Activated CD8-positive, alpha-beta T cell treated with anti-CD3 and anti-CD28 coated beads, Interleukin-2, amount 10 ng/mL, durations not matched to agents 7 days and 5 days (primary cell): Measurements from ENCODE around the gene PTGR1. TPM values are rescaled to one million over a fixed set of nuclear protein-coding genes. Genes with fewer than 3 reads are reported as not detected.
"Not testable (repeated sequence)": the region's sequence is repeated elsewhere in the genome, so short reads cannot be mapped to it uniquely, and the experiment has no call there.

ENCODE experiments used
- ATAC-seq: fragments of 150-1000 bp; cut with Tn5 transposase; one replicate; pipeline ENCODE4 v1.10.0; 2021; ENCODE audit warnings: moderate library complexity
- CTCF ChIA-PET: fragments of 350-600 bp; sonication (Branson Sonifier 250); formaldehyde crosslinking; loops from one replicate; lab custom pipeline; 2021; ENCODE audit warnings: antibody characterized with exemption; lab: Charles Lee
- POLR2A ChIA-PET: fragments of 350-600 bp; sonication (Branson Sonifier 250); formaldehyde crosslinking; loops from one replicate; lab custom pipeline; 2021; ENCODE audit warnings: antibody characterized with exemption; lab: Charles Lee
- DNase-seq: peaks from one replicate; pipeline ENCODE4 v3.0.0-alpha.2; 2020
- H3K27ac Mint-ChIP-seq: one replicate; pipeline ENCODE4 v1.8.0; 2021; ENCODE audit warnings: mild to moderate bottlenecking, mixed read lengths
- H3K27me3 Mint-ChIP-seq: one replicate; pipeline ENCODE4 v1.8.0; 2021; ENCODE audit warnings: low read depth, mixed read lengths
- H3K36me3 Mint-ChIP-seq: one replicate; pipeline ENCODE4 v1.8.0; 2021; ENCODE audit warnings: low read depth, mixed read lengths
- H3K4me1 Mint-ChIP-seq: one replicate; pipeline ENCODE4 v1.8.0; 2021; ENCODE audit warnings: low read depth, mixed read lengths
- H3K4me3 Mint-ChIP-seq: one replicate; pipeline ENCODE4 v1.8.0; 2021; ENCODE audit warnings: mild to moderate bottlenecking, mixed read lengths
- H3K9me3 Mint-ChIP-seq: one replicate; pipeline ENCODE4 v1.8.0; 2022; ENCODE audit warnings: mixed read lengths; ENCODE audit not compliant: insufficient read depth
- total RNA-seq, 2 experiments: library from RNA; stranded (reverse); gene quantifications; one replicate each; pipeline ENCODE4 v1.2.3, GENCODE V29; 2021

The PTGR1 gene
- total RNA-seq, 2 experiments from 2014 or later: not detected

DNA sequence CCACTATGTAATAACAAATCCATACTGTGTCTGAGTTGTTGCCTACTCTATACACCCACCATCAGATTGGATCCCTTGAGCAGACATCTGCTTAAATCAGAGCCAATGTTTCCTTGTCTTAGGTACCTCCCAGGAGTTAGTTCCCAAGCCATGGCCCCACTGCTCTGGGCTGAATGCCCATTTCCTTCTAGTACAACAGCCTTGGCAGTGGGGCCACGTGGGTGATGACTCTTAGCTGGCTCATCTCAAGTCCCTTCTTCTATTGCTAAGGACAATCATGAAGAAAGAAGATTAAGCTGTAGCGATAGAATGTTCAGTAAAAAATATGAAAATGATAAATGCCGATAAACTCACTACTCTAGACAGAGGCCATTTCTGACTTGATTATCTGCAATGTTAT, 16.6 kb downstream of the PTGR1 start:
- DNase-seq (no peak), ATAC-seq (no peak)
- POLR2A ChIA-PET: no interaction called here
- no peaks in the 10 kb centered on the region for H3K4me1 Mint-ChIP-seq
- CTCF ChIA-PET: no interaction called here
- no peaks in the 10 kb centered on the region for H3K36me3 Mint-ChIP-seq
- no peaks in the 10 kb centered on the region for H3K9me3 Mint-ChIP-seq
- H3K4me3 Mint-ChIP-seq: no peak overlapping the region
- H3K27ac Mint-ChIP-seq: no peak overlapping the region
- peaks cover 10% of the 10 kb centered on the region for H3K27me3 Mint-ChIP-seq

DNA sequence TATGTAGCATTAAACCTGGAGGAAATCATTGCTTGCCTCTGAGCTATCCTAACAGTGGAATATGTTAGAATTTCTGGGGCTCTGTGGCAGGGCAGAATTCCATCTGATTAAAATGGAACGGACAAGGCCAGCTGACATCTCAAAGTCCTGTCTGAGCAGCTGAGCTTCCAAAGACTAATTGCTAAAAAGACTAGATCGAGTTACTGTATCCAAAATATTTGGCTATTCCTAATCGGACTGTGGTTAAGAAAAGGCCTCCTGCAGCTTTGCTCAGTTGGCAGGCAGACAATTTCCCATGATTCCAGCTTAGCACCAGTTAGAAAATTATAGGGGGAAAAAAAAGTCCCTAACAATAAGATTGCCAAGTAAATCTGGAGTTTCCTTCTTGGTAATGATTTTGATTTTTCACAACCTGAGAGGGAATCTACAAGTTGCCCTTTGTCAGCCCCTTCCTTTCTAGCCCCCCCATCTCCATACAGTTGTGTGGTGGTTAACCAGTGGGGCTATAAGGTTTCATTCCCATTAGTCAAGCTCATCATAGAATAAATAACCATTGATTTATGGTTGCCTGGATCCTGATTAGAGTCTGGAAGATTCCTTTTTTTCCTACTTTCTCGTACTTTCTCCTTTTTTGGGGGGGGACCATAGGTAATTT, 26.4 kb downstream of the PTGR1 start:
- H3K9me3 Mint-ChIP-seq: peaks cover 16% of the 10 kb centered on the region
- no peak overlapping the region for H3K4me3 Mint-ChIP-seq
- no peak for DNase-seq
- no peaks in the 10 kb centered on the region for H3K4me1 Mint-ChIP-seq
- ChIA-PET POLR2A (no interaction called here), CTCF (interaction anchor here (1.6 kb wide), 1 partner anchor 25 kb away, joined by 3 read pairs; no protein-coding TSS in a partner anchor)
- no peaks in the 10 kb centered on the region for H3K36me3 Mint-ChIP-seq
- H3K27ac Mint-ChIP-seq: no peak overlapping the region
- H3K27me3 Mint-ChIP-seq: no peaks in the 10 kb centered on the region
- no peak for ATAC-seq

DNA sequence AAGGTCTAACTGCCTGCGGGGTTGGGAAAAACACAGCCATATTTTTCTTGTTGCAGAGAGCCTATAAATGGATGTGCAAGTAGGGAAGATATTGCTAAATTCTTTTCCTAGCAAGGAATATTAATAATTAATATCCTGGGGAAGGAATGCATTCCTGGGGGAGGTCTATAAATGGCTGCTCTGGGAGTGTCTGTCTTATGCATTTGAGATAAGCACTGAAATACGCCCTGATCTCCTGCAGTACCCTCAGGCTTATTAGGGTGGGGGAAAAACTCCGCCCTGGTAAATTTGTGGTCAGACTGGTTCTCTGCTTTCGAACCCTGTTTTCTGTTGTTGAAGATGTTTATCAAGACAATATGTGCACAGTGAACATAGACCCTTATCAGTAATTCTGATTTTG, 31.3 kb downstream of the PTGR1 start:
- H3K27ac Mint-ChIP-seq, CTCF ChIA-PET, POLR2A ChIA-PET, H3K4me1 Mint-ChIP-seq, H3K4me3 Mint-ChIP-seq, H3K27me3 Mint-ChIP-seq, H3K36me3 Mint-ChIP-seq, ATAC-seq, DNase-seq: not testable (repeated sequence)
- H3K9me3 Mint-ChIP-seq: peaks cover 28% of the 10 kb centered on the region

DNA sequence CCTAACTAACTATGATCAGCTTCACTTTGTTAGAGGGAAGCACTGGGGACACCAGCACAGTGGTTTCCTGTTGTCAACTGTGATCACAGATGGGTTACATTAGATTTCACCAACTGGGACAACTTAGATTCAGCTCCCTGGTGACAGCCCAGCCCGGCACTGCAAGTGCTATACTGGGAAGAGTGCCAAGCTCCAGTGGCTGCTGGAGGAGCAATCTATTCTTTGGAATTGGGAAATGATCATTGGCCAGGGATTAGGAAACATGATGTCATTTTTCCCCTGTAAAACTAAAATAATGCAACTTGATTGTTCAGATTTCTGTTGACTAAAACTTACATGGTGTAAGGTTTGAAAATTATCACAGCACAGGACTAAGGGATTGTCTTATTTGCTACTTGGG, 33.2 kb downstream of the PTGR1 start:
- no peak overlapping the region for H3K4me3 Mint-ChIP-seq

DNA sequence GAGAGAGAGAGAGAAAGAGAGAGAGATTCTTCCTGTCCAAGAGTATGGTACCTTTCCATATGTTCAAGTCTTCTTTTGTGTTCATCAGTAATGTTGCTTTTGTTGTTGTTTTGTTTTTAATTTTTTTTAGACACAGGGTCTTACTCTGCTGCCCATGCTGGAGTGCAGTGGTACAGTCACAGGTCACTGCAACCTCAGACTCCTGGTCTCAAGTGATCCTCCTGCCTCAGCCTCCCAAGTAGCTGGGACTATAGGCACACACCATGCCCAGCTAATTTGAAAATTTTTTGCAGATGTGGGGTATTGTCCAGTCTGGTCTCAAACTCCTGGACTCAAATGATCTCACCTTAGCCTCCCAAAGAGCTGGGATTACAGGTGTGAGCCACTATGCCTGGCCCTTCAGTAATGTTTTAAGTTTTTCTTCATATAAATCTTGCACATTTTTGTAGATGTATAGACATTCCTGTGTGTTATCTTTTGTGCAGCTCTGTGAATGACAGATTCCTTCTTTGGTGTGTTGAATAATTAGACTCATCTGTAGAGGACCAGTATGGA, 38.2 kb downstream of the PTGR1 start:
- no peak overlapping the region for H3K27ac Mint-ChIP-seq
- POLR2A ChIA-PET: no interaction called here
- ATAC-seq: no peak
- no peak for DNase-seq
- no peak overlapping the region for H3K4me3 Mint-ChIP-seq
- H3K4me1 Mint-ChIP-seq: no peaks in the 10 kb centered on the region
- CTCF ChIA-PET: no interaction called here
- peaks cover 20% of the 10 kb centered on the region for H3K9me3 Mint-ChIP-seq
- no peaks in the 10 kb centered on the region for H3K36me3 Mint-ChIP-seq
- H3K27me3 Mint-ChIP-seq: no peaks in the 10 kb centered on the region

More for the DNA sequence above, 33.2 kb downstream of the PTGR1 start:
- Mint-ChIP-seq H3K4me1 (no peaks in the 10 kb centered on the region), H3K27ac (no peak overlapping the region), H3K36me3 (no peaks in the 10 kb centered on the region), H3K9me3 (peaks cover 33% of the 10 kb centered on the region), H3K27me3 (no peaks in the 10 kb centered on the region)
- CTCF ChIA-PET: no interaction called here
- POLR2A ChIA-PET: no interaction called here
- ATAC-seq (no peak), DNase-seq (no peak)

- H3K36me3 Mint-ChIP-seq: no peaks in the 10 kb centered on the region
- DNase-seq (no peak), ATAC-seq (no peak)
- H3K9me3 Mint-ChIP-seq: peaks cover 22% of the 10 kb centered on the region
- H3K27me3 Mint-ChIP-seq: no peaks in the 10 kb centered on the region
- no peaks in the 10 kb centered on the region for H3K4me1 Mint-ChIP-seq
- ChIA-PET CTCF (no interaction called here), POLR2A (interaction anchor here (0.6 kb wide), 1 partner anchor 319 kb away, joined by 3 read pairs; no protein-coding TSS in a partner anchor)
- H3K4me3 Mint-ChIP-seq: no peak overlapping the region
- H3K27ac Mint-ChIP-seq: no peak overlapping the region
Measured at GRCh38 chr9:111559000-111559610, 40.3 kb downstream of the PTGR1 start.

- H3K27me3 Mint-ChIP-seq, H3K4me1 Mint-ChIP-seq, H3K27ac Mint-ChIP-seq, DNase-seq, POLR2A ChIA-PET, ATAC-seq, H3K4me3 Mint-ChIP-seq, H3K36me3 Mint-ChIP-seq, CTCF ChIA-PET: not testable (repeated sequence)
- peaks cover 19% of the 10 kb centered on the region for H3K9me3 Mint-ChIP-seq
Measured at GRCh38 chr9:111555425-111555824, 44.0 kb downstream of the PTGR1 start.

- DNase-seq (no peak), ATAC-seq (no peak)
- H3K4me3 Mint-ChIP-seq: no peak overlapping the region
- ChIA-PET CTCF (no interaction called here), POLR2A (no interaction called here)
- H3K27ac Mint-ChIP-seq: no peak overlapping the region
- no peaks in the 10 kb centered on the region for H3K27me3 Mint-ChIP-seq
- no peaks in the 10 kb centered on the region for H3K4me1 Mint-ChIP-seq
- H3K9me3 Mint-ChIP-seq: peaks cover 40% of the 10 kb centered on the region
- peaks cover 19% of the 10 kb centered on the region for H3K36me3 Mint-ChIP-seq
Measured at GRCh38 chr9:111548623-111549022, 50.8 kb downstream of the PTGR1 start.

DNA sequence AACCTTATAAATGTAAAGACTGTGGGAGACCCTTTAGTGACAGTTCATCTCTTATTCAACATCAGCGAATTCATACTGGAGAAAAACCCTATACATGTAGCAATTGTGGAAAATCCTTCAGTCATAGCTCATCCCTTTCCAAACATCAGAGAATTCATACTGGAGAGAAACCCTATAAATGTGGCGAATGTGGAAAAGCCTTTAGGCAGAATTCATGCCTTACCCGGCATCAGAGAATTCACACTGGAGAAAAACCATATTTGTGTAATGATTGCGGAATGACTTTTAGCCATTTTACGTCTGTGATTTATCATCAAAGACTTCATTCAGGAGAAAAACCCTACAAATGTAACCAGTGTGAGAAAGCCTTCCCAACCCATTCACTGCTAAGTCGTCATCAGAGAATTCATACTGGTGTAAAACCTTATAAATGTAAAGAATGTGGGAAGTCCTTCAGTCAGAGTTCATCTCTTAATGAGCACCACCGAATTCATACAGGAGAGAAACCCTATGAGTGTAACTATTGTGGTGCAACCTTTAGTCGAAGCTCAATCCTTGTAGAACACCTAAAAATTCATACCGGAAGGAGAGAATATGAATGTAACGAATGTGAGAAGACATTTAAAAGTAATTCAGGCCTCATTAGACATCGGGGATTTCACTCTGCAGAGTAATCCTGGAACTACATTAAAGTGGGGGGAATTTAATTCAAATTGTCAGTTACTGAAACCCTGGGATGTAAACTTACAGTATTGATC, 56.8 kb downstream of the PTGR1 start:
- H3K9me3 Mint-ChIP-seq: peaks cover 71% of the 10 kb centered on the region
- ChIA-PET POLR2A (no interaction called here), CTCF (no interaction called here)
- peaks cover 34% of the 10 kb centered on the region for H3K36me3 Mint-ChIP-seq
- no peaks in the 10 kb centered on the region for H3K4me1 Mint-ChIP-seq
- ATAC-seq (no peak), DNase-seq (no peak)
- no peak overlapping the region for H3K4me3 Mint-ChIP-seq
- no peaks in the 10 kb centered on the region for H3K27me3 Mint-ChIP-seq
- H3K27ac Mint-ChIP-seq: no peak overlapping the region

GRCh38 chr9:111533099-111533790, 66.2 kb downstream of the PTGR1 start:
- Mint-ChIP-seq H3K27me3 (no peaks in the 10 kb centered on the region), H3K27ac (no peak overlapping the region), H3K4me1 (no peaks in the 10 kb centered on the region), H3K4me3 (no peak overlapping the region), H3K36me3 (peaks cover 14% of the 10 kb centered on the region), H3K9me3 (peaks cover 8% of the 10 kb centered on the region)
- ChIA-PET CTCF (no interaction called here), POLR2A (no interaction called here)
- DNase-seq (no peak), ATAC-seq (no peak)

DNA sequence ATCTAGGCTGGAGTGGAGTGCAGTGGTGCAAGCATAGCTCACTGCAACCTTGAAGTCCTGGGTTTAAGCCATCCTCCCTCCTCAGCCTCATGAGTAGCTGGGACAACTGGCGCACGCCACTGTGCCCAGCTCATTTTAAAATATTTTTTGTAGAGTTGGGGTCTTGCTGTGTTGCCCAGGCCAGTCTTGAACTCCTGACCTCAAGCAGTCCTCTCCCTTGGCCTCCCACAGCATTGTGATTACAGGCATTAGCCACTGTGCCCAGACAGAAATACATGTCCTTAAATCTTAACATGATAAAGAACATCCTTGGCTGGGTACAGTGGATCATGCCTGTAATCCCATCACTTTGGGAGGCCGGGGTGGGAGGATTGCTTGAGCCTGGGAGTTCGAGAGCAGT, 67.7 kb downstream of the PTGR1 start:
- peaks cover 10% of the 10 kb centered on the region for H3K4me1 Mint-ChIP-seq
- peaks cover 8% of the 10 kb centered on the region for H3K9me3 Mint-ChIP-seq
- no peaks in the 10 kb centered on the region for H3K27me3 Mint-ChIP-seq
- H3K36me3 Mint-ChIP-seq: peaks cover 18% of the 10 kb centered on the region
- CTCF ChIA-PET: no interaction called here
- DNase-seq: no peak
- POLR2A ChIA-PET: no interaction called here
- no peak for ATAC-seq
- no peak overlapping the region for H3K4me3 Mint-ChIP-seq
- no peak overlapping the region for H3K27ac Mint-ChIP-seq
